ENCODE data around the gene PREPL. TPM values are rescaled to one million over a fixed set of nuclear protein-coding genes. Genes with fewer than 3 reads are reported as not detected.

Gene PREPL
- total RNA-seq, 1 donor, result 44.9 TPM

DNA sequence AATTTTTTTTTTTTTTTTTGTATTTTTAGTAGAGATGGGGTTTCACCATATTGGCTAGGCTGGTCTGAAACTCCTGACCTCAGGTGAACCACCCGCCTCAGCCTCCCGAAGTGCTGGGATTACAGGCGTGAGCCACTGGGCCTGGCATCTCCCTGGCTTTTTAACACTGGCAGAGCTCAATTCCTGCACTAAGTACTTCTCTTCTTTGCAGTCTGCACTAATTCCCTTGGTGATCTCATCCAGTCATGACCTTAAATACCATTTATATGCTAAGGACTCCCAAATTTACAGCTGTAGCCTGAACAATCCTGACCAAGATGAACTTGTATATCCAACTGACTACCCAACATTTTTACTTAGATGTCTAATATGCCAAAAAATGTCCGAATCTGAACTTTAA, 10.2 kb downstream of the PREPL start:
- Histone ChIP-seq H3K4me3 (ENCODE audit: insufficient read depth, low read length) (no peak overlapping the region), H3K27ac (ENCODE audit: low read depth, low read length) (peak overlapping the region; percentile 77), H3K9me3 (ENCODE audit: low read depth, low read length) (no peaks in the 10 kb centered on the region), H3K36me3 (ENCODE audit: insufficient read depth, low read length) (peaks cover 7% of the 10 kb centered on the region), H2AFZ (ENCODE audit: low read length) (no peak overlapping the region), H3K4me1 (ENCODE audit: insufficient read depth, low read length) (peaks cover 49% of the 10 kb centered on the region), H3K4me2 (ENCODE audit: insufficient read depth, low read length) (peak overlapping the region; percentile 58), H3K27me3 (ENCODE audit: insufficient read depth, low read length) (no peaks in the 10 kb centered on the region), H3K79me2 (ENCODE audit: insufficient read depth, low read length) (peaks cover 54% of the 10 kb centered on the region), H4K20me1 (ENCODE audit: insufficient read depth, low read length) (peaks cover 26% of the 10 kb centered on the region)
- DNase-seq (ENCODE audit: insufficient read length, low spot score, missing footprints), result no peak
- TF ChIP-seq CTCF (IDR thresholded peaks at IDR 0.05; ENCODE audit: extremely low read depth, low read depth, low read length), result no peak

GRCh38 chr2:44349506-44349905, 11.8 kb downstream of the PREPL start:
- Histone ChIP-seq H3K4me1 (ENCODE audit: insufficient read depth, low read length) (peaks cover 49% of the 10 kb centered on the region), H3K4me3 (ENCODE audit: insufficient read depth, low read length) (no peak overlapping the region), H3K36me3 (ENCODE audit: insufficient read depth, low read length) (peaks cover 3% of the 10 kb centered on the region), H3K27ac (ENCODE audit: low read depth, low read length) (peak overlapping the region; percentile 55), H3K4me2 (ENCODE audit: insufficient read depth, low read length) (no peak overlapping the region), H4K20me1 (ENCODE audit: insufficient read depth, low read length) (peaks cover 22% of the 10 kb centered on the region), H3K79me2 (ENCODE audit: insufficient read depth, low read length) (peaks cover 42% of the 10 kb centered on the region), H3K27me3 (ENCODE audit: insufficient read depth, low read length) (no peaks in the 10 kb centered on the region), H3K9me3 (ENCODE audit: low read depth, low read length) (no peaks in the 10 kb centered on the region), H2AFZ (ENCODE audit: low read length) (no peak overlapping the region)
- no peak for TF ChIP-seq CTCF (IDR thresholded peaks at IDR 0.05; ENCODE audit: extremely low read depth, low read depth, low read length)
- DNase-seq (ENCODE audit: insufficient read length, low spot score, missing footprints), result no peak

GRCh38 chr2:44348400-44348799, 12.9 kb downstream of the PREPL start:
- peaks cover 49% of the 10 kb centered on the region for H3K4me1 ChIP-seq (ENCODE audit: insufficient read depth, low read length)
- H3K4me3 ChIP-seq (ENCODE audit: insufficient read depth, low read length), result no peak overlapping the region
- peaks cover 7% of the 10 kb centered on the region for H3K36me3 ChIP-seq (ENCODE audit: insufficient read depth, low read length)
- H3K9me3 ChIP-seq (ENCODE audit: low read depth, low read length), result no peaks in the 10 kb centered on the region
- peak; percentile 65 for DNase-seq (ENCODE audit: insufficient read length, low spot score, missing footprints)
- no peak for TF ChIP-seq CTCF (IDR thresholded peaks at IDR 0.05; ENCODE audit: extremely low read depth, low read depth, low read length)
- H4K20me1 ChIP-seq (ENCODE audit: insufficient read depth, low read length), result peaks cover 13% of the 10 kb centered on the region
- H3K27ac ChIP-seq (ENCODE audit: low read depth, low read length), result peak overlapping the region; percentile 55
- no peak overlapping the region for H2AFZ ChIP-seq (ENCODE audit: low read length)
- H3K4me2 ChIP-seq (ENCODE audit: insufficient read depth, low read length), result peak overlapping the region; percentile 61
- H3K27me3 ChIP-seq (ENCODE audit: insufficient read depth, low read length), result no peaks in the 10 kb centered on the region
- H3K79me2 ChIP-seq (ENCODE audit: insufficient read depth, low read length), result peaks cover 31% of the 10 kb centered on the region

DNA sequence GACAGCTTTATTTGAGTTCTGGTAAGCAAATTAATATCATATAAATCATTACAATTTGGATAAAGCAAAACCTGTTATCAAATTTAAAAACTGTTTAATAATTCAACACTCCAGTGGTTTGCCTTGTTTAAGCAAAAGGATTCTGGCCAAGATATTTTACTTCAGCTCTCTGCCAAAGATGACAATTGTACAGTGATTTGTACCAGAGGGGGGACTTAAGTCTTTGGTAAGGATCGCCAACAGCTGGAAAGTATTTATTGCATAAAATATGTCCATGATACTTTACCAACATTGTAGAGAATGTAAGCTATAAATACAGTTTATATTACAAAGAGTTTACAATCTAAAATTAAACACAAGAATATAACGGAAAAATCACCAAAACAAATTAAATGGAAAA, 13.8 kb downstream of the PREPL start:
- no peak for TF ChIP-seq CTCF (IDR thresholded peaks at IDR 0.05; ENCODE audit: extremely low read depth, low read depth, low read length)
- no peak for DNase-seq (ENCODE audit: insufficient read length, low spot score, missing footprints)
- peaks cover 27% of the 10 kb centered on the region for H3K79me2 ChIP-seq (ENCODE audit: insufficient read depth, low read length)
- H3K4me3 ChIP-seq (ENCODE audit: insufficient read depth, low read length), result no peak overlapping the region
- no peaks in the 10 kb centered on the region for H3K9me3 ChIP-seq (ENCODE audit: low read depth, low read length)
- H3K36me3 ChIP-seq (ENCODE audit: insufficient read depth, low read length), result peaks cover 16% of the 10 kb centered on the region
- H3K4me1 ChIP-seq (ENCODE audit: insufficient read depth, low read length), result peaks cover 45% of the 10 kb centered on the region
- H4K20me1 ChIP-seq (ENCODE audit: insufficient read depth, low read length), result peaks cover 17% of the 10 kb centered on the region
- no peaks in the 10 kb centered on the region for H3K27me3 ChIP-seq (ENCODE audit: insufficient read depth, low read length)
- peak overlapping the region; percentile 55 for H3K27ac ChIP-seq (ENCODE audit: low read depth, low read length)
- no peak overlapping the region for H2AFZ ChIP-seq (ENCODE audit: low read length)
- H3K4me2 ChIP-seq (ENCODE audit: insufficient read depth, low read length), result peak overlapping the region; percentile 61

Measured in osteoblast (primary cell).